Stimulated activated memory B cell treated with anti-CD40 and anti-IgM and Interleukin-4, amounts not matched to agents 10 μg/mL and 1 μg/mL and 100 μg/mL, for 72 hours (primary cell): Measurements from ENCODE around the gene GJD2.

ENCODE experiments used
- ATAC-seq: fragments of 150-1000 bp; cut with Tn5 transposase; 2 replicates; pipeline ENCODE4 v1.10.0; 2021
- H3K27ac Mint-ChIP-seq: one replicate; pipeline ENCODE4 v1.8.0; 2022; ENCODE audit warnings: mild to moderate bottlenecking, mixed read lengths
- H3K27me3 Mint-ChIP-seq: one replicate; pipeline ENCODE4 v1.8.0; 2022; ENCODE audit warnings: mixed read lengths
- H3K36me3 Mint-ChIP-seq: one replicate; pipeline ENCODE4 v1.8.0; 2022; ENCODE audit warnings: mixed read lengths
- H3K4me1 Mint-ChIP-seq: one replicate; pipeline ENCODE4 v1.8.0; 2022; ENCODE audit warnings: mixed read lengths
- H3K4me3 Mint-ChIP-seq: one replicate; pipeline ENCODE4 v1.8.0; 2022; ENCODE audit warnings: mild to moderate bottlenecking, moderate library complexity, mixed read lengths
- H3K9me3 Mint-ChIP-seq: one replicate; pipeline ENCODE4 v1.8.0; 2022; ENCODE audit warnings: mixed read lengths

GJD2 gene

GRCh38 chr15:34786206-34786605, 31.4 kb upstream of the GJD2 start:
- H3K4me1 Mint-ChIP-seq: no peaks in the 10 kb centered on the region
- peaks cover 39% of the 10 kb centered on the region for H3K27me3 Mint-ChIP-seq
- no peaks in the 10 kb centered on the region for H3K9me3 Mint-ChIP-seq
- no peaks in the 10 kb centered on the region for H3K36me3 Mint-ChIP-seq
- no peak overlapping the region for H3K4me3 Mint-ChIP-seq
- H3K27ac Mint-ChIP-seq: no peak overlapping the region
- no peak for ATAC-seq

GRCh38 chr15:34783991-34784390, 29.2 kb upstream of the GJD2 start:
- H3K4me3 Mint-ChIP-seq: no peak overlapping the region
- no peaks in the 10 kb centered on the region for H3K4me1 Mint-ChIP-seq
- H3K27ac Mint-ChIP-seq: no peak overlapping the region
- H3K9me3 Mint-ChIP-seq: peaks cover 10% of the 10 kb centered on the region
- no peak for ATAC-seq
- H3K27me3 Mint-ChIP-seq: peaks cover 23% of the 10 kb centered on the region
- H3K36me3 Mint-ChIP-seq: no peaks in the 10 kb centered on the region

GRCh38 chr15:34783431-34783830, 28.6 kb upstream of the GJD2 start:
- peaks cover 10% of the 10 kb centered on the region for H3K9me3 Mint-ChIP-seq
- no peaks in the 10 kb centered on the region for H3K4me1 Mint-ChIP-seq
- no peak overlapping the region for H3K4me3 Mint-ChIP-seq
- peaks cover 21% of the 10 kb centered on the region for H3K27me3 Mint-ChIP-seq
- no peak for ATAC-seq
- no peak overlapping the region for H3K27ac Mint-ChIP-seq
- H3K36me3 Mint-ChIP-seq: no peaks in the 10 kb centered on the region

- Mint-ChIP-seq H3K4me1 (no peaks in the 10 kb centered on the region), H3K36me3 (no peaks in the 10 kb centered on the region), H3K27ac (no peak overlapping the region), H3K27me3 (peaks cover 21% of the 10 kb centered on the region), H3K9me3 (peaks cover 10% of the 10 kb centered on the region), H3K4me3 (no peak overlapping the region)
- ATAC-seq: no peak
Observed at GRCh38 chr15:34782901-34783300, 28.1 kb upstream of the GJD2 start.

GRCh38 chr15:34780725-34781124, 25.9 kb upstream of the GJD2 start:
- Mint-ChIP-seq H3K27me3 (peaks cover 17% of the 10 kb centered on the region), H3K36me3 (no peaks in the 10 kb centered on the region), H3K27ac (no peak overlapping the region), H3K4me1 (no peaks in the 10 kb centered on the region), H3K4me3 (no peak overlapping the region), H3K9me3 (peaks cover 10% of the 10 kb centered on the region)
- ATAC-seq: no peak

GRCh38 chr15:34776606-34777105, 21.9 kb upstream of the GJD2 start:
- Mint-ChIP-seq H3K27me3 (peaks cover 7% of the 10 kb centered on the region), H3K9me3 (peaks cover 10% of the 10 kb centered on the region), H3K4me1 (no peaks in the 10 kb centered on the region), H3K36me3 (no peaks in the 10 kb centered on the region), H3K27ac (no peak overlapping the region), H3K4me3 (no peak overlapping the region)
- ATAC-seq: no peak

GRCh38 chr15:34773917-34774316, 19.1 kb upstream of the GJD2 start:
- no peaks in the 10 kb centered on the region for H3K9me3 Mint-ChIP-seq
- peaks cover 27% of the 10 kb centered on the region for H3K27me3 Mint-ChIP-seq
- no peaks in the 10 kb centered on the region for H3K36me3 Mint-ChIP-seq
- no peak overlapping the region for H3K4me3 Mint-ChIP-seq
- ATAC-seq: no peak
- no peaks in the 10 kb centered on the region for H3K4me1 Mint-ChIP-seq
- no peak overlapping the region for H3K27ac Mint-ChIP-seq

- peaks cover 27% of the 10 kb centered on the region for H3K27me3 Mint-ChIP-seq
- no peak overlapping the region for H3K4me3 Mint-ChIP-seq
- no peak for ATAC-seq
- H3K36me3 Mint-ChIP-seq: no peaks in the 10 kb centered on the region
- H3K9me3 Mint-ChIP-seq: no peaks in the 10 kb centered on the region
- no peak overlapping the region for H3K27ac Mint-ChIP-seq
- H3K4me1 Mint-ChIP-seq: no peaks in the 10 kb centered on the region
Observed at GRCh38 chr15:34773013-34773412, 18.2 kb upstream of the GJD2 start.

- Mint-ChIP-seq H3K27me3 (peaks cover 27% of the 10 kb centered on the region), H3K4me3 (no peak overlapping the region), H3K9me3 (no peaks in the 10 kb centered on the region), H3K27ac (no peak overlapping the region), H3K4me1 (no peaks in the 10 kb centered on the region), H3K36me3 (no peaks in the 10 kb centered on the region)
- no peak for ATAC-seq
Observed at GRCh38 chr15:34772312-34772711, 17.5 kb upstream of the GJD2 start.

GRCh38 chr15:34769711-34770110, 14.9 kb upstream of the GJD2 start:
- Mint-ChIP-seq H3K4me1 (no peaks in the 10 kb centered on the region), H3K27ac (no peak overlapping the region), H3K9me3 (no peaks in the 10 kb centered on the region), H3K4me3 (no peak overlapping the region), H3K36me3 (no peaks in the 10 kb centered on the region), H3K27me3 (peaks cover 27% of the 10 kb centered on the region)
- no peak for ATAC-seq

GRCh38 chr15:34768530-34768929, 13.7 kb upstream of the GJD2 start:
- Mint-ChIP-seq H3K4me1 (no peaks in the 10 kb centered on the region), H3K27me3 (peaks cover 27% of the 10 kb centered on the region), H3K36me3 (no peaks in the 10 kb centered on the region), H3K4me3 (no peak overlapping the region), H3K9me3 (no peaks in the 10 kb centered on the region), H3K27ac (no peak overlapping the region)
- no peak for ATAC-seq

GRCh38 chr15:34765741-34766140, 10.9 kb upstream of the GJD2 start:
- Mint-ChIP-seq H3K27me3 (peaks cover 20% of the 10 kb centered on the region), H3K9me3 (no peaks in the 10 kb centered on the region), H3K4me3 (no peak overlapping the region), H3K36me3 (no peaks in the 10 kb centered on the region), H3K27ac (no peak overlapping the region), H3K4me1 (no peaks in the 10 kb centered on the region)
- no peak for ATAC-seq

- H3K4me1 Mint-ChIP-seq: no peaks in the 10 kb centered on the region
- ATAC-seq: no peak
- H3K9me3 Mint-ChIP-seq: no peaks in the 10 kb centered on the region
- no peaks in the 10 kb centered on the region for H3K36me3 Mint-ChIP-seq
- peaks cover 44% of the 10 kb centered on the region for H3K27me3 Mint-ChIP-seq
- H3K4me3 Mint-ChIP-seq: no peak overlapping the region
- no peak overlapping the region for H3K27ac Mint-ChIP-seq
Observed at GRCh38 chr15:34760909-34761308, 6.1 kb upstream of the GJD2 start.

- Mint-ChIP-seq H3K36me3 (no peaks in the 10 kb centered on the region), H3K27me3 (peaks cover 53% of the 10 kb centered on the region), H3K4me1 (peaks cover 5% of the 10 kb centered on the region), H3K27ac (no peak overlapping the region), H3K4me3 (no peak overlapping the region), H3K9me3 (no peaks in the 10 kb centered on the region)
- no peak for ATAC-seq
Observed at GRCh38 chr15:34759992-34760391, 5.2 kb upstream of the GJD2 start.

GRCh38 chr15:34759347-34759746, 4.5 kb upstream of the GJD2 start:
- Mint-ChIP-seq H3K27me3 (peaks cover 55% of the 10 kb centered on the region), H3K4me3 (no peak overlapping the region), H3K4me1 (peaks cover 6% of the 10 kb centered on the region), H3K27ac (no peak overlapping the region), H3K36me3 (no peaks in the 10 kb centered on the region), H3K9me3 (no peaks in the 10 kb centered on the region)
- no peak for ATAC-seq

- H3K4me3 Mint-ChIP-seq: no peak overlapping the region
- peaks cover 74% of the 10 kb centered on the region for H3K27me3 Mint-ChIP-seq
- no peaks in the 10 kb centered on the region for H3K36me3 Mint-ChIP-seq
- no peak for ATAC-seq
- peaks cover 12% of the 10 kb centered on the region for H3K4me1 Mint-ChIP-seq
- H3K9me3 Mint-ChIP-seq: no peaks in the 10 kb centered on the region
- H3K27ac Mint-ChIP-seq: no peak overlapping the region
Observed at GRCh38 chr15:34757262-34757661, 2.5 kb upstream of the GJD2 start.

- Mint-ChIP-seq H3K27ac (no peak overlapping the region), H3K27me3 (peaks cover 71% of the 10 kb centered on the region), H3K4me3 (no peak overlapping the region), H3K36me3 (no peaks in the 10 kb centered on the region), H3K9me3 (no peaks in the 10 kb centered on the region), H3K4me1 (peaks cover 12% of the 10 kb centered on the region)
- no peak for ATAC-seq
Observed at GRCh38 chr15:34755419-34755773, 598 bp upstream of the GJD2 start.
